Measurements from ENCODE around the gene MOCS2. TPM values are rescaled to one million over a fixed set of nuclear protein-coding genes. Genes with fewer than 3 reads are reported as not detected.

The MOCS2 gene
- total and polyA plus RNA-seq, 2 experiments from 2014 or later, result 45.8 to 54.9 TPM

DNA sequence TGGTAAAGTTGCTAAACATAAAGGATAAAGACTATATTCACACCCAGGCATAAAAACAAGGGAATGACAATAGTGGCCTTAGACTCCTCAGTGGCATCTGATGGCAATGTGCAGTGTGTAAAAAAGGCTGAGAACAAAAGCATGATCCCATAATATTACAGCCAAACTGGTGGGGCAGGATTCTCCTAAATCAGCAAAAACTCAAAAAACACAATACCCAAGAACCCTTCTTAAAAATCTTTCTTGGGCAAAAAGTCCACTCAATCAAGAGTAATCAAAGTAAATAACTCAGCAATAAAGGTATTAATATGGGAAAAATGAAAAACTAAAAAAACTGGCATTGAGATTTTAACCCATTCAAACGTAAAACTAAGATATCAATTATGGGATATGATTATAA is 1.6 kb upstream of the MOCS2 start:
- H2AFZ ChIP-seq, result no peak overlapping the region
- WGBS (ENCODE audit: low lambda C conversion rate, missing lambda C conversion rate), result 90% methylated on average over 1 of the region's 1 CpG
- no peak overlapping the region for H3K4me3 ChIP-seq
- H3K9me2 ChIP-seq (replicated peaks; ENCODE audit: insufficient read depth), result no peaks in the 10 kb centered on the region
- H4K20me1 ChIP-seq (ENCODE audit: insufficient read depth, poor library complexity, severe bottlenecking), result no peaks in the 10 kb centered on the region
- H3K9me3 ChIP-seq (ENCODE audit: low read depth), result no peaks in the 10 kb centered on the region
- H3K4me1 ChIP-seq (ENCODE audit: insufficient read depth), result peaks cover 8% of the 10 kb centered on the region
- DNase-seq (ENCODE audit: low spot score), result no peak
- TF ChIP-seq EZH2 (IDR thresholded peaks at IDR 0.05; ENCODE audit: borderline replicate concordance) (no peak), EZH2phosphoT487 (IDR thresholded peaks at IDR 0.05; ENCODE audit: low read depth, severe bottlenecking, unreplicated experiment) (no peak)
- TF ChIP-seq, protein P1, sequence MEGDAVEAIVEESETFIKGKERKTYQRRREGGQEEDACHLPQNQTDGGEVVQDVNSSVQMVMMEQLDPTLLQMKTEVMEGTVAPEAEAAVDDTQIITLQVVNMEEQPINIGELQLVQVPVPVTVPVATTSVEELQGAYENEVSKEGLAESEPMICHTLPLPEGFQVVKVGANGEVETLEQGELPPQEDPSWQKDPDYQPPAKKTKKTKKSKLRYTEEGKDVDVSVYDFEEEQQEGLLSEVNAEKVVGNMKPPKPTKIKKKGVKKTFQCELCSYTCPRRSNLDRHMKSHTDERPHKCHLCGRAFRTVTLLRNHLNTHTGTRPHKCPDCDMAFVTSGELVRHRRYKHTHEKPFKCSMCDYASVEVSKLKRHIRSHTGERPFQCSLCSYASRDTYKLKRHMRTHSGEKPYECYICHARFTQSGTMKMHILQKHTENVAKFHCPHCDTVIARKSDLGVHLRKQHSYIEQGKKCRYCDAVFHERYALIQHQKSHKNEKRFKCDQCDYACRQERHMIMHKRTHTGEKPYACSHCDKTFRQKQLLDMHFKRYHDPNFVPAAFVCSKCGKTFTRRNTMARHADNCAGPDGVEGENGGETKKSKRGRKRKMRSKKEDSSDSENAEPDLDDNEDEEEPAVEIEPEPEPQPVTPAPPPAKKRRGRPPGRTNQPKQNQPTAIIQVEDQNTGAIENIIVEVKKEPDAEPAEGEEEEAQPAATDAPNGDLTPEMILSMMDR (IDR thresholded peaks at IDR 0.05; ENCODE audit: poor library complexity), result no peak
- H3K79me2 ChIP-seq, result peaks cover 18% of the 10 kb centered on the region
- no peak overlapping the region for H3K4me2 ChIP-seq
- no peak overlapping the region for H3K27ac ChIP-seq
- no peaks in the 10 kb centered on the region for H3K27me3 ChIP-seq
- no peaks in the 10 kb centered on the region for H3K36me3 ChIP-seq (replicated peaks; ENCODE audit: insufficient read depth, low read depth)

DNA sequence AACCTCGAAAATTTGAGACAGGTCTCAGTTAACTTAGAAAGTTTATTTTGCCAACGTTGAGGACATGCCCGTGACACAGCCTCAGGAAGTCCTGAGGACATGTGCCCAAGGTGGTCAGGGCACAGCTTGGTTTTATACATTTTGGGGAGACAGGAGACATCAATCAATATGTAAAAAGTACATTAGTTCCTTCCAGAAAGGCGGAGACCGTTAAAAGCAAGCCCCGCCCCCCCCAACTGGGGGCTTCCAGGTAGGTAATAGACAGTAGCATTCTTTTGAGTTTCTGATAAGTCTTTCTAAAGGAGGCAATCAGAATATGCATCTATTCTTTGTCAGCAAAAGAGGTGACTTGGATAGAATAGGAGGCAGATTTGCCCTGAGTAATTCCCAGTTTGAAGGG is 599 bp upstream of the MOCS2 start:
- DNase-seq (ENCODE audit: low spot score), result no peak
- Histone ChIP-seq H3K4me2 (peak overlapping the region; percentile 88), H3K9me3 (ENCODE audit: low read depth) (no peaks in the 10 kb centered on the region), H3K27ac (peak overlapping the region; percentile 41), H3K9me2 (replicated peaks; ENCODE audit: insufficient read depth) (no peaks in the 10 kb centered on the region), H2AFZ (peak overlapping the region; percentile 93), H3K36me3 (replicated peaks; ENCODE audit: insufficient read depth, low read depth) (no peaks in the 10 kb centered on the region), H3K27me3 (no peaks in the 10 kb centered on the region), H3K4me3 (peak overlapping the region; percentile 21), H4K20me1 (ENCODE audit: insufficient read depth, poor library complexity, severe bottlenecking) (no peaks in the 10 kb centered on the region), H3K79me2 (peaks cover 20% of the 10 kb centered on the region), H3K4me1 (ENCODE audit: insufficient read depth) (peaks cover 8% of the 10 kb centered on the region)
- WGBS (ENCODE audit: low lambda C conversion rate, missing lambda C conversion rate), result 23% methylated on average over 6 of the region's 6 CpGs
- TF ChIP-seq EZH2 (IDR thresholded peaks at IDR 0.05; ENCODE audit: borderline replicate concordance), result no peak
- TF ChIP-seq, protein P1 (IDR thresholded peaks at IDR 0.05; ENCODE audit: poor library complexity), result no peak
- TF ChIP-seq EZH2phosphoT487 (IDR thresholded peaks at IDR 0.05; ENCODE audit: low read depth, severe bottlenecking, unreplicated experiment), result no peak

DNA sequence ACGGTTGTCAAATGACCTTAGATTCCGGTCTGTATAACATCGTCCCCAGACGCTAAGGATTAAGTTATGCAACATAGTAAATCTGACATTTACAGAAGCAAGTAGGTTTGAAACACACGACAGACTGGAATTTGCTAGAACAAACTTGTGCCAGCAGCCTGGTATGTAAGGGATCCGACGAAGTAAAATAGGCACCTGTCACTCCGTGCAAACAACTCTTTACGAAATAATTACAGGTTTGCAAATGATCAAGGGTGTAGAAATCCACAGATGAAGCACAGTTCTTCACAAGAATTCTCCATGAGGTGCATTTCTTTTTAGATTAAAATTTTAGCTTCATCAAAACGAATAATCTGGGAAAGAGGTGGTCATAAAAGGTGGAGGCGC is 508 bp downstream of the MOCS2 start:
- peak overlapping the region; percentile 88 for H3K4me2 ChIP-seq
- H3K27ac ChIP-seq, result peak overlapping the region; percentile 73
- H3K4me1 ChIP-seq (ENCODE audit: insufficient read depth), result peaks cover 8% of the 10 kb centered on the region
- no peaks in the 10 kb centered on the region for H3K36me3 ChIP-seq (replicated peaks; ENCODE audit: insufficient read depth, low read depth)
- peak overlapping the region; percentile 73 for H3K4me3 ChIP-seq
- H3K9me2 ChIP-seq (replicated peaks; ENCODE audit: insufficient read depth), result no peaks in the 10 kb centered on the region
- no peaks in the 10 kb centered on the region for H4K20me1 ChIP-seq (ENCODE audit: insufficient read depth, poor library complexity, severe bottlenecking)
- peaks cover 20% of the 10 kb centered on the region for H3K79me2 ChIP-seq
- peak; percentile 32 for DNase-seq (ENCODE audit: low spot score)
- TF ChIP-seq, protein P1 (IDR thresholded peaks at IDR 0.05; ENCODE audit: poor library complexity), result no peak
- TF ChIP-seq EZH2 (IDR thresholded peaks at IDR 0.05; ENCODE audit: borderline replicate concordance) (no peak), EZH2phosphoT487 (IDR thresholded peaks at IDR 0.05; ENCODE audit: low read depth, severe bottlenecking, unreplicated experiment) (no peak)
- 1% methylated on average over 11 of the region's 11 CpGs for WGBS (ENCODE audit: low lambda C conversion rate, missing lambda C conversion rate)
- no peaks in the 10 kb centered on the region for H3K27me3 ChIP-seq
- peak overlapping the region; percentile 93 for H2AFZ ChIP-seq
- no peaks in the 10 kb centered on the region for H3K9me3 ChIP-seq (ENCODE audit: low read depth)

All from hepatocyte (in vitro differentiated cells).